HCT116 (cell line): ENCODE data around the gene TIAM2. TPM values are rescaled to one million over a fixed set of nuclear protein-coding genes. Genes with fewer than 3 reads are reported as not detected.

ENCODE experiments used
- ATAC-seq: fragments of 200-7000 bp; cut with Tn5 transposase; 2 replicates; pipeline ENCODE4 v1.9.1; 2020; ENCODE audit warnings: mild to moderate bottlenecking, moderate library complexity
- BruUV-seq: library from RNA; stranded (reverse); fragments of 400-500 nt; replicated peaks from 2 replicates; lab custom pipeline; 2021; lab: Mats Ljungman, UMichigan
- CTCF ChIA-PET: fragments of 300-600 bp; sonication (Branson Sonifier 250); formaldehyde crosslinking; loops from one replicate; lab custom pipeline; 2021; ENCODE audit warnings: antibody characterized with exemption; lab: Charles Lee
- POLR2A ChIA-PET: fragments of 300-600, 350-600 bp; sonication (Branson Sonifier 250); formaldehyde crosslinking; loops from one replicate; lab custom pipeline; 2021; ENCODE audit warnings: antibody characterized with exemption; lab: Charles Lee
- RAD21 ChIA-PET, 2 experiments: fragments of 300-600 bp; sonication (Branson Sonifier 250); formaldehyde crosslinking; loops; one replicate each; lab custom pipeline; 2023; ENCODE audit warnings: low total read pairs in 2 of 2; ENCODE audit not compliant: uncharacterized antibody in 2 of 2, unreplicated experiment in 2 of 2, low non-redundant PET in 1 of 2; lab: Charles Lee
- DNase-seq: peaks from one replicate; pipeline ENCODE4 v3.0.0-alpha.2; 2010; ENCODE audit warnings: low read depth, low spot score
- H2AFZ ChIP-seq: fragments of 200-600 bp; shearing (Covaris generic), sonication (generic); 2 replicates; pipeline ENCODE4 v1.6.1; 2017; ENCODE audit warnings: low read depth, mixed run types, mixed read lengths, antibody characterized with exemption, low read length; ENCODE audit not compliant: poor library complexity, severe bottlenecking
- H3K27ac ChIP-seq: 2 replicates; pipeline ENCODE4 v1.5.1; 2012; ENCODE audit warnings: low read depth, low read length
- H3K27me3 ChIP-seq: fragments of 200-600 bp; sonication (generic); 2 replicates; pipeline ENCODE4 v1.6.1; 2016; ENCODE audit warnings: mixed run types, low read length, mixed read lengths; ENCODE audit not compliant: insufficient read depth
- H3K36me3 ChIP-seq, 2 experiments: fragments of 200-500 bp in 1 of 2; fragments of 200-600 bp in 1 of 2; sonication (Bioruptor generic) in 1 of 2; sonication (generic) in 1 of 2; 2 replicates each; pipeline versions ENCODE4 v1.5.1 to v1.6.1; 2014 to 2016; ENCODE audit warnings: low read length in 2 of 2, inconsistent platforms in 1 of 2, mixed read lengths in 1 of 2, mixed run types in 1 of 2; ENCODE audit not compliant: insufficient read depth in 2 of 2, control insufficient read depth in 1 of 2
- H3K4me1 ChIP-seq, 2 experiments: fragments of 200-600 bp in 1 of 2; sonication (generic) in 1 of 2; 2 replicates each; pipeline versions ENCODE4 v1.5.1 to v1.6.1; 2012 to 2017; ENCODE audit warnings: low read length in 2 of 2, inconsistent platforms in 1 of 2, mild to moderate bottlenecking in 1 of 2, mixed read lengths in 1 of 2, mixed run types in 1 of 2, moderate library complexity in 1 of 2; ENCODE audit not compliant: insufficient read depth in 2 of 2, control insufficient read depth in 1 of 2
- H3K4me2 ChIP-seq: fragments of 200-600 bp; sonication (generic); 2 replicates; pipeline ENCODE4 v1.6.1; 2017; ENCODE audit warnings: mixed run types, low read length, mixed read lengths
- H3K4me3 ChIP-seq, 2 experiments: fragments of 200-600 bp in 1 of 2; sonication (generic) in 1 of 2; replicated peaks in 1 of 2; 2 replicates each; pipeline ENCODE4 v1.5.1; 2011 to 2016; ENCODE audit warnings: low read length in 2 of 2, control low read depth in 1 of 2, low read depth in 1 of 2, mild to moderate bottlenecking in 1 of 2, mixed read lengths in 1 of 2, mixed run types in 1 of 2
- H3K79me2 ChIP-seq: fragments of 200-600 bp; sonication (generic); 2 replicates; pipeline ENCODE4 v1.6.1; 2017; ENCODE audit warnings: mild to moderate bottlenecking, mixed run types, low read length, moderate library complexity, mixed read lengths; ENCODE audit not compliant: insufficient read depth
- H3K9ac ChIP-seq: fragments of 200-600 bp; sonication (generic); 2 replicates; pipeline ENCODE4 v1.6.1; 2016; ENCODE audit warnings: low read length, mixed read lengths
- H3K9me2 ChIP-seq: fragments of 200-600 bp; sonication (generic), shearing (Covaris generic); 2 replicates; pipeline ENCODE4 v1.6.1; 2017; ENCODE audit warnings: mixed run types, mild to moderate bottlenecking, moderate library complexity; ENCODE audit not compliant: insufficient read depth
- H3K9me3 ChIP-seq, 2 experiments: fragments of 200-500 bp in 1 of 2; fragments of 200-600 bp in 1 of 2; sonication (Bioruptor generic) in 1 of 2; sonication (generic) in 1 of 2; 2 replicates each; pipeline ENCODE4 v1.6.1; 2014 to 2017; ENCODE audit warnings: low read length in 2 of 2, mixed read lengths in 2 of 2, inconsistent platforms in 1 of 2, low read depth in 1 of 2, mild to moderate bottlenecking in 1 of 2, mixed run types in 1 of 2, moderate library complexity in 1 of 2; ENCODE audit not compliant: control insufficient read depth in 1 of 2, insufficient read depth in 1 of 2
- H4K20me1 ChIP-seq: fragments of 200-600 bp; sonication (generic), shearing (Covaris generic); 2 replicates; pipeline ENCODE4 v1.6.1; 2017; ENCODE audit warnings: mixed run types, mild to moderate bottlenecking, moderate library complexity; ENCODE audit not compliant: insufficient read depth
- CBX3 ChIP-seq: IDR thresholded peaks from 2 replicates; pipeline ENCODE4 v1.6.1; 2012; ENCODE audit warnings: low read depth
- CEBPB ChIP-seq: IDR thresholded peaks from 2 replicates; pipeline ENCODE4 v1.6.1; 2012; ENCODE audit warnings: low read depth
- EGR1 ChIP-seq: IDR thresholded peaks from 2 replicates; pipeline ENCODE4 v1.6.1; 2012; ENCODE audit warnings: low read depth
- ELF1 ChIP-seq: IDR thresholded peaks from 2 replicates; pipeline ENCODE4 v1.6.1; 2012; ENCODE audit warnings: low read depth, borderline replicate concordance
- EZH2 ChIP-seq: fragments of 200-600 bp; sonication (generic); IDR thresholded peaks from 2 replicates; pipeline ENCODE4 v1.6.1; 2017; ENCODE audit warnings: antibody characterized with exemption, mixed run types
- FOSL1 ChIP-seq: IDR thresholded peaks from 2 replicates; pipeline ENCODE4 v1.6.1; 2012; ENCODE audit warnings: low read depth
- POLR2A ChIP-seq: IDR thresholded peaks from 2 replicates; pipeline ENCODE4 v1.7.0; 2011; ENCODE audit warnings: borderline replicate concordance; ENCODE audit not compliant: insufficient read depth, insufficient read length; ENCODE audit errors: extremely low read depth
- SP1 ChIP-seq: IDR thresholded peaks from 2 replicates; pipeline ENCODE4 v1.6.1; 2012; ENCODE audit warnings: low read depth
- TCF7L2 ChIP-seq: IDR thresholded peaks from 2 replicates; pipeline ENCODE4 v1.7.0; 2011; ENCODE audit warnings: borderline replicate concordance, inconsistent platforms; ENCODE audit not compliant: insufficient read depth, insufficient read length; ENCODE audit errors: extremely low read depth
- YY1 ChIP-seq: IDR thresholded peaks from 2 replicates; pipeline ENCODE4 v1.6.1; 2011; ENCODE audit warnings: low read length, low read depth, moderate library complexity, mild to moderate bottlenecking; ENCODE audit not compliant: insufficient replicate concordance; ENCODE audit errors: extremely low read depth
- ZNF274 ChIP-seq: fragments of 200-500 bp; sonication (Bioruptor generic); IDR thresholded peaks from 2 replicates; pipeline ENCODE4 v1.6.1; 2014; ENCODE audit warnings: mild to moderate bottlenecking, low read depth, low read length, inconsistent platforms
- intact Hi-C: fragments of 100-400 bp; cut with micrococcal nuclease; formaldehyde crosslinking; loops from 2 replicates; pipeline ENCODE4 v1.10.0; 2022
- total RNA-seq: library from RNA; stranded (reverse); gene quantifications from one replicate; pipeline ENCODE4 v1.2.1, GENCODE V29; 2021; ENCODE audit not compliant: unreplicated experiment
- TF ChIP-seq, protein P1 (sequence below): IDR thresholded peaks from 2 replicates; pipeline ENCODE4 v1.6.1; 2012; ENCODE audit warnings: low read depth
- TF ChIP-seq, protein P2 (sequence below): IDR thresholded peaks from 2 replicates; pipeline ENCODE4 v1.6.1; 2012
- TF ChIP-seq, protein P3 (sequence below): IDR thresholded peaks from 2 replicates; pipeline ENCODE4 v1.6.1; 2011; ENCODE audit warnings: mild to moderate bottlenecking, low read length, moderate library complexity; ENCODE audit not compliant: insufficient replicate concordance; ENCODE audit errors: extremely low read depth

TIAM2 gene
- total RNA-seq, 1 experiment from 2014 or later: 9.4 TPM

DNA sequence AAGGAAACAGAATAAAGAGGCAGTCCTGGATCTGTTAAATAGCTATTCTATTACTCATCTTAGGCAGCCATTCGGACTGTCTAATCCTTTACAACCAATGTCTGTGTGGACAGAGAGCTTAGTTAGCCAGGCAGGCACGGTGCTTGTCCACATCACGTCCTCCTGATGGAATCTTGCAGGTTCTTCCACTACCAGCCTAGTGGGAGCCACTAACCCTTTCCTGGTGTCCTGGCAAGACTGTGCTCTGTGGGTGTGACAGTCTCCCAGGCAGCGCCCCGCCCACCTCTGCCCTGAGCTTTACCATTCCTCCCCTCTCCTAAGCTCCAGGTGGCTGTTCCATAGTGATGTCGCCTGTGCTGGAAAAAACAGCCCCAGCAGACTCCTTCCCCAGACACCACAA is 190.4 kb downstream of the TIAM2 start:
- no peak overlapping the region for H3K27ac ChIP-seq
- POLR2A ChIA-PET: interaction anchor here (0.9 kb wide), 1 partner anchor 15 kb away, joined by 3 read pairs; no protein-coding TSS in a partner anchor

More for the DNA sequence above, 190.4 kb downstream of the TIAM2 start:
- Histone ChIP-seq H4K20me1 (no peaks in the 10 kb centered on the region), H3K4me2 (peak overlapping the region; percentile 41), H3K4me1 (peaks cover 7 to 10% of the 10 kb centered on the region in 2 experiments), H3K79me2 (no peaks in the 10 kb centered on the region), H3K4me3 (no peak overlapping the region), H2AFZ (no peak overlapping the region), H3K9me3 (no peaks in the 10 kb centered on the region), H3K9me2 (no peaks in the 10 kb centered on the region), H3K9ac (no peak overlapping the region), H3K36me3 (no peaks in the 10 kb centered on the region), H3K27me3 (no peaks in the 10 kb centered on the region)
- peak; percentile 94 for ATAC-seq
- TF ChIP-seq ELF1 (no peak), ZNF274 (no peak), FOSL1 (no peak; the same call in 1 of the 2 replicates), POLR2A (no peak), CEBPB (no peak), SP1 (no peak), CBX3 (no peak), EZH2 (no peak), TCF7L2 (no peak), YY1 (no peak), EGR1 (no peak)
- TF ChIP-seq, protein P1, sequence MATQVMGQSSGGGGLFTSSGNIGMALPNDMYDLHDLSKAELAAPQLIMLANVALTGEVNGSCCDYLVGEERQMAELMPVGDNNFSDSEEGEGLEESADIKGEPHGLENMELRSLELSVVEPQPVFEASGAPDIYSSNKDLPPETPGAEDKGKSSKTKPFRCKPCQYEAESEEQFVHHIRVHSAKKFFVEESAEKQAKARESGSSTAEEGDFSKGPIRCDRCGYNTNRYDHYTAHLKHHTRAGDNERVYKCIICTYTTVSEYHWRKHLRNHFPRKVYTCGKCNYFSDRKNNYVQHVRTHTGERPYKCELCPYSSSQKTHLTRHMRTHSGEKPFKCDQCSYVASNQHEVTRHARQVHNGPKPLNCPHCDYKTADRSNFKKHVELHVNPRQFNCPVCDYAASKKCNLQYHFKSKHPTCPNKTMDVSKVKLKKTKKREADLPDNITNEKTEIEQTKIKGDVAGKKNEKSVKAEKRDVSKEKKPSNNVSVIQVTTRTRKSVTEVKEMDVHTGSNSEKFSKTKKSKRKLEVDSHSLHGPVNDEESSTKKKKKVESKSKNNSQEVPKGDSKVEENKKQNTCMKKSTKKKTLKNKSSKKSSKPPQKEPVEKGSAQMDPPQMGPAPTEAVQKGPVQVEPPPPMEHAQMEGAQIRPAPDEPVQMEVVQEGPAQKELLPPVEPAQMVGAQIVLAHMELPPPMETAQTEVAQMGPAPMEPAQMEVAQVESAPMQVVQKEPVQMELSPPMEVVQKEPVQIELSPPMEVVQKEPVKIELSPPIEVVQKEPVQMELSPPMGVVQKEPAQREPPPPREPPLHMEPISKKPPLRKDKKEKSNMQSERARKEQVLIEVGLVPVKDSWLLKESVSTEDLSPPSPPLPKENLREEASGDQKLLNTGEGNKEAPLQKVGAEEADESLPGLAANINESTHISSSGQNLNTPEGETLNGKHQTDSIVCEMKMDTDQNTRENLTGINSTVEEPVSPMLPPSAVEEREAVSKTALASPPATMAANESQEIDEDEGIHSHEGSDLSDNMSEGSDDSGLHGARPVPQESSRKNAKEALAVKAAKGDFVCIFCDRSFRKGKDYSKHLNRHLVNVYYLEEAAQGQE: no peak
- TF ChIP-seq, protein P2, sequence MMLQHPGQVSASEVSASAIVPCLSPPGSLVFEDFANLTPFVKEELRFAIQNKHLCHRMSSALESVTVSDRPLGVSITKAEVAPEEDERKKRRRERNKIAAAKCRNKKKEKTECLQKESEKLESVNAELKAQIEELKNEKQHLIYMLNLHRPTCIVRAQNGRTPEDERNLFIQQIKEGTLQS: no peak
- TF ChIP-seq, protein P3, sequence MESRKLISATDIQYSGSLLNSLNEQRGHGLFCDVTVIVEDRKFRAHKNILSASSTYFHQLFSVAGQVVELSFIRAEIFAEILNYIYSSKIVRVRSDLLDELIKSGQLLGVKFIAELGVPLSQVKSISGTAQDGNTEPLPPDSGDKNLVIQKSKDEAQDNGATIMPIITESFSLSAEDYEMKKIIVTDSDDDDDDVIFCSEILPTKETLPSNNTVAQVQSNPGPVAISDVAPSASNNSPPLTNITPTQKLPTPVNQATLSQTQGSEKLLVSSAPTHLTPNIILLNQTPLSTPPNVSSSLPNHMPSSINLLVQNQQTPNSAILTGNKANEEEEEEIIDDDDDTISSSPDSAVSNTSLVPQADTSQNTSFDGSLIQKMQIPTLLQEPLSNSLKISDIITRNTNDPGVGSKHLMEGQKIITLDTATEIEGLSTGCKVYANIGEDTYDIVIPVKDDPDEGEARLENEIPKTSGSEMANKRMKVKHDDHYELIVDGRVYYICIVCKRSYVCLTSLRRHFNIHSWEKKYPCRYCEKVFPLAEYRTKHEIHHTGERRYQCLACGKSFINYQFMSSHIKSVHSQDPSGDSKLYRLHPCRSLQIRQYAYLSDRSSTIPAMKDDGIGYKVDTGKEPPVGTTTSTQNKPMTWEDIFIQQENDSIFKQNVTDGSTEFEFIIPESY: no peak
- ChIA-PET CTCF (interaction anchor here (0.7 to 1.3 kb wide), 3 partner anchors 8 to 317 kb away, joined by 3 to 6 read pairs (median 3); no protein-coding TSS in a partner anchor), RAD21 (no interaction called here)
- intact Hi-C loops: no loop called here
- DNase-seq: peak; percentile 23
- no TSS peak for BruUV-seq
